Esophagus squamous epithelium (tissue), 4 donors: ENCODE results near the gene RHBDL3.

Experiments
- CTCF ChIP-seq, 6 experiments: fragments of 450-650 bp in 4 of 6; fragments of 200-600 bp in 2 of 6; sonication (generic) in 2 of 6; IDR thresholded peaks; one replicate each; pipeline ENCODE4 v1.5.1; 2016 to 2019; ENCODE audit warnings: antibody characterized with exemption in 6 of 6, mild to moderate bottlenecking in 4 of 6, moderate library complexity in 4 of 6
- POLR2A ChIP-seq, 4 donors: fragments of 450-650 bp; IDR thresholded peaks; one replicate each; pipeline ENCODE4 v1.6.1; 2017; ENCODE audit warnings: antibody characterized with exemption in 4 of 4, mild to moderate bottlenecking in 4 of 4, moderate library complexity in 3 of 4

- TF ChIP-seq CTCF (IDR thresholded peaks at IDR 0.05) (no peak), POLR2A (IDR thresholded peaks at IDR 0.05) (no peak)
Measured at GRCh38 chr17:32274643-32275042, 9.0 kb downstream of the RHBDL3 start.
